Suprapubic skin (tissue), 3 donors: Measurements from ENCODE around the gene GYPC.

Experiments
- EP300 ChIP-seq: sonication (generic); formaldehyde crosslinking; IDR thresholded peaks from one replicate; pipeline ENCODE4 v1.6.1; 2017; ENCODE audit warnings: antibody characterized with exemption
- TF ChIP-seq, protein P1 (sequence below), 2 donors: fragments of 200-600 bp in 1 of 2; fragments of 450-650 bp in 1 of 2; sonication (generic) in 1 of 2; IDR thresholded peaks; one replicate each; pipeline ENCODE4 v1.5.1; 2016 to 2019; ENCODE audit warnings: antibody characterized with exemption in 2 of 2, mild to moderate bottlenecking in 1 of 2, moderate library complexity in 1 of 2

DNA sequence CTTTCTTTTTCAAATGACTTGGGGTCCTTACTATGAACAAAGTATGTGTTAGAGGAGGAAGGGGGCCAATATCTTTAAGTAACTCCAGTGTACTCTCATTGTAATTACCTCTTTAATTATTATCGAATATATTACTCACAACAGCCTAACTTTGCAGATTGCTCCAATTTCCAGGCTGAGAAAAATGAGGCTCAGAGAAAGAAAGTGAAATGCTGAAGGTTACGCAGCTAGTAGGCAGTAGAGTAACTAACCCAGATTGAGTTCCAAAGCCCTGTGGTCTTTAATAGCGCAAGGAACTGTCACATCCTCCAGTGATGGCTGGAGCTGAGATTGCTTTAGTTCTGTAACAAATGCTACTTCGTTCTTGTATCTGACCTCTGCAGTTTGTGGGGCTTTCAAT lies 2.2 kb upstream of the GYPC start:
- TF ChIP-seq EP300 = no peak
- TF ChIP-seq, protein P1, sequence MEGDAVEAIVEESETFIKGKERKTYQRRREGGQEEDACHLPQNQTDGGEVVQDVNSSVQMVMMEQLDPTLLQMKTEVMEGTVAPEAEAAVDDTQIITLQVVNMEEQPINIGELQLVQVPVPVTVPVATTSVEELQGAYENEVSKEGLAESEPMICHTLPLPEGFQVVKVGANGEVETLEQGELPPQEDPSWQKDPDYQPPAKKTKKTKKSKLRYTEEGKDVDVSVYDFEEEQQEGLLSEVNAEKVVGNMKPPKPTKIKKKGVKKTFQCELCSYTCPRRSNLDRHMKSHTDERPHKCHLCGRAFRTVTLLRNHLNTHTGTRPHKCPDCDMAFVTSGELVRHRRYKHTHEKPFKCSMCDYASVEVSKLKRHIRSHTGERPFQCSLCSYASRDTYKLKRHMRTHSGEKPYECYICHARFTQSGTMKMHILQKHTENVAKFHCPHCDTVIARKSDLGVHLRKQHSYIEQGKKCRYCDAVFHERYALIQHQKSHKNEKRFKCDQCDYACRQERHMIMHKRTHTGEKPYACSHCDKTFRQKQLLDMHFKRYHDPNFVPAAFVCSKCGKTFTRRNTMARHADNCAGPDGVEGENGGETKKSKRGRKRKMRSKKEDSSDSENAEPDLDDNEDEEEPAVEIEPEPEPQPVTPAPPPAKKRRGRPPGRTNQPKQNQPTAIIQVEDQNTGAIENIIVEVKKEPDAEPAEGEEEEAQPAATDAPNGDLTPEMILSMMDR (IDR thresholded peaks at IDR 0.05) = no peak
